ENCODE measurements around the gene PGS1.

DNA sequence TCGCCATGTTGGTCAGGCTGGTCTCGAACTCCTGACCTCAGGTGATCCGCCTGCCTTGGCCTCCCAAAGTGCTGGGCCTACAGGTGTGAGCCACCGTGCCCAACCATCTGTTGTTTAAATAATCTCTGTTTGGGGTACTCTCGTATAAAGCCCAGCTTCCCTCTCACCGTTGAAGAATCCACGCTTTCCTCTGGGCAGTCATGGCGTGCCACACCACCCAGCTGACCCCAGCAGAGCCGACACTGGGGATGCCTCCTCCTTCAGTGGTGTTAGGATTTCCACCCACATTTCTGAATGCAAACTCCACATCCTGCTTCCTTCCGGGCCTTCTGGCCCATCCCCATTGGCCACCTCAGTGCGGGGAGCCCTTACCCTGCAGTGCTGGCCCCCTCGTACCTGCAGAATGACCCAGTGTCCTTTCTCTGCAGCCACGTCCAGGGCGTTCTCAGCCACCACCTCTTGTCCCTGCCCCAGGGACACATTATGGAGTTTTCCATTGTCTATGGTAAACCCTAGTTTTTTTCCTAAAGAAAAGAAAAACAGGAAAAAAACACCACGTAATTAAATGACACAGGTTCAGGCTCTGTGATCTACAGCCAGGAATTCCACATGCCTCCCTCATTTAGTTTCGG, 60.4 kb downstream of the PGS1 start:
- TF ChIP-seq POLR2A (IDR thresholded peaks at IDR 0.05; ENCODE audit: low read length) (no peak), GATA1 (IDR thresholded peaks at IDR 0.05; ENCODE audit: low read depth, low read length) (no peak)

All from erythroblast (primary cell).